ENCODE results near the gene ACSF3. TPM values are rescaled to one million over a fixed set of nuclear protein-coding genes. Genes with fewer than 3 reads are reported as not detected.

ACSF3 gene
- total RNA-seq, 1 experiment from 2014 or later: 33.5 TPM

GRCh38 chr16:89113661-89114060 is 20.0 kb downstream of the ACSF3 start:
- no peak for TF ChIP-seq CTCF (conservative IDR thresholded peaks at IDR 0.05; ENCODE audit: low read depth, low read length)
- TF ChIP-seq EZH2 (IDR thresholded peaks at IDR 0.05; ENCODE audit: low read length, unreplicated experiment): no peak
- no peak for TF ChIP-seq EZH2phosphoT487 (IDR thresholded peaks at IDR 0.05; ENCODE audit: borderline replicate concordance, low read length)
- Histone ChIP-seq H3K4me3 (ENCODE audit: low read length) (no peak overlapping the region), H3K9me2 (replicated peaks; ENCODE audit: low read length) (no peaks in the 10 kb centered on the region), H4K20me1 (ENCODE audit: low read length) (no peaks in the 10 kb centered on the region), H3K4me1 (ENCODE audit: insufficient read depth, low read length) (no peaks in the 10 kb centered on the region), H3K9ac (ENCODE audit: low read length) (no peak overlapping the region), H2AFZ (ENCODE audit: low read length) (no peak overlapping the region), H3K27ac (ENCODE audit: low read length) (no peak overlapping the region), H3F3A (ENCODE audit: low read length, unreplicated experiment) (no peaks in the 10 kb centered on the region), H3K79me2 (ENCODE audit: low read length) (no peaks in the 10 kb centered on the region), H3K27me3 (ENCODE audit: low read length) (no peaks in the 10 kb centered on the region), H3K36me3 (ENCODE audit: low read depth, low read length) (no peaks in the 10 kb centered on the region), H3K9me3 (ENCODE audit: low read length) (no peaks in the 10 kb centered on the region), H3K4me2 (ENCODE audit: low read length) (no peak overlapping the region)
- no peak for DNase-seq
- no TSS peak for BruUV-seq (replicated peaks)
- ATAC-seq: no peak
- intact Hi-C loops (cut with micrococcal nuclease): no loop called here
- POLR2A ChIA-PET (ENCODE audit: unreplicated experiment): no interaction called here
- CTCF ChIA-PET: no interaction called here

- Histone ChIP-seq H3K4me1 (ENCODE audit: insufficient read depth, low read length) (no peaks in the 10 kb centered on the region), H3F3A (ENCODE audit: low read length, unreplicated experiment) (no peaks in the 10 kb centered on the region), H3K9ac (ENCODE audit: low read length) (no peak overlapping the region), H3K36me3 (ENCODE audit: low read depth, low read length) (no peaks in the 10 kb centered on the region), H3K27ac (ENCODE audit: low read length) (no peak overlapping the region), H3K4me3 (ENCODE audit: low read length) (no peak overlapping the region), H3K9me3 (ENCODE audit: low read length) (no peaks in the 10 kb centered on the region), H3K27me3 (ENCODE audit: low read length) (no peaks in the 10 kb centered on the region), H3K4me2 (ENCODE audit: low read length) (no peak overlapping the region), H2AFZ (ENCODE audit: low read length) (no peak overlapping the region), H4K20me1 (ENCODE audit: low read length) (no peaks in the 10 kb centered on the region), H3K9me2 (replicated peaks; ENCODE audit: low read length) (no peaks in the 10 kb centered on the region), H3K79me2 (ENCODE audit: low read length) (no peaks in the 10 kb centered on the region)
- ChIA-PET POLR2A (ENCODE audit: unreplicated experiment) (no interaction called here), CTCF (no interaction called here)
- DNase-seq (no peak), ATAC-seq (no peak)
- no TSS peak for BruUV-seq (replicated peaks)
- TF ChIP-seq CTCF (conservative IDR thresholded peaks at IDR 0.05; ENCODE audit: low read depth, low read length) (no peak), EZH2phosphoT487 (IDR thresholded peaks at IDR 0.05; ENCODE audit: borderline replicate concordance, low read length) (no peak), EZH2 (IDR thresholded peaks at IDR 0.05; ENCODE audit: low read length, unreplicated experiment) (no peak)
- intact Hi-C loops (cut with micrococcal nuclease): no loop called here
Observed at GRCh38 chr16:89114159-89114981, 20.7 kb downstream of the ACSF3 start.

GRCh38 chr16:89115216-89115861 is 21.7 kb downstream of the ACSF3 start:
- Histone ChIP-seq H3K79me2 (ENCODE audit: low read length) (no peaks in the 10 kb centered on the region), H3K36me3 (ENCODE audit: low read depth, low read length) (no peaks in the 10 kb centered on the region), H2AFZ (ENCODE audit: low read length) (no peak overlapping the region), H3K9me2 (replicated peaks; ENCODE audit: low read length) (no peaks in the 10 kb centered on the region), H4K20me1 (ENCODE audit: low read length) (no peaks in the 10 kb centered on the region), H3K27me3 (ENCODE audit: low read length) (no peaks in the 10 kb centered on the region), H3F3A (ENCODE audit: low read length, unreplicated experiment) (no peaks in the 10 kb centered on the region), H3K4me1 (ENCODE audit: insufficient read depth, low read length) (no peaks in the 10 kb centered on the region), H3K9ac (ENCODE audit: low read length) (no peak overlapping the region), H3K27ac (ENCODE audit: low read length) (no peak overlapping the region), H3K9me3 (ENCODE audit: low read length) (no peaks in the 10 kb centered on the region), H3K4me2 (ENCODE audit: low read length) (no peak overlapping the region), H3K4me3 (ENCODE audit: low read length) (no peak overlapping the region)
- ATAC-seq (no peak), DNase-seq (no peak)
- CTCF ChIA-PET: no interaction called here
- POLR2A ChIA-PET (ENCODE audit: unreplicated experiment): no interaction called here
- TF ChIP-seq EZH2 (IDR thresholded peaks at IDR 0.05; ENCODE audit: low read length, unreplicated experiment): no peak
- no peak for TF ChIP-seq CTCF (conservative IDR thresholded peaks at IDR 0.05; ENCODE audit: low read depth, low read length)
- no peak for TF ChIP-seq EZH2phosphoT487 (IDR thresholded peaks at IDR 0.05; ENCODE audit: borderline replicate concordance, low read length)
- BruUV-seq (replicated peaks): no TSS peak
- intact Hi-C loops (cut with micrococcal nuclease): no loop called here
